NCI-H1930 (cell line): ENCODE measurements around the gene MNAT1.
"Not testable (repeated sequence)": the region's sequence is repeated elsewhere in the genome, so short reads cannot be mapped to it uniquely, and the experiment has no call there.

ENCODE experiments used
- DNase-seq, 2 experiments: peaks; one replicate each; lab custom pipeline; 2025; lab: John Stamatoyannopoulos, UW

MNAT1 gene

GRCh38 chr14:60734465-60735242 is at the start of gene MNAT1:
MNAT1 (plus strand) TSS chr14:60734761; CDS start chr14:60734863, 102 bp downstream.
- peak; percentile 73 to 78 for DNase-seq

GRCh38 chr14:60686865-60687264 is 47.7 kb upstream of the MNAT1 start:
- no peak for DNase-seq

- no peak for DNase-seq
These were observed 43.0 kb upstream of the MNAT1 start for GRCh38 chr14:60691383-60692113.

GRCh38 chr14:60695327-60695726 is 39.2 kb upstream of the MNAT1 start:
- DNase-seq, result no peak

GRCh38 chr14:60700598-60700997 is 34.0 kb upstream of the MNAT1 start:
- DNase-seq, result no peak

GRCh38 chr14:60705100-60705499 is 29.5 kb upstream of the MNAT1 start:
- DNase-seq, result no peak

- no peak for DNase-seq
These were observed 26.7 kb upstream of the MNAT1 start for GRCh38 chr14:60707858-60708257.

GRCh38 chr14:60710494-60710893 is 24.1 kb upstream of the MNAT1 start:
- no peak for DNase-seq

- no peak for DNase-seq
These were observed 21.0 kb upstream of the MNAT1 start for GRCh38 chr14:60713513-60713912.

GRCh38 chr14:60720391-60720790 is 14.2 kb upstream of the MNAT1 start:
- no peak for DNase-seq

GRCh38 chr14:60720962-60721325 is 13.6 kb upstream of the MNAT1 start:
- no peak for DNase-seq

GRCh38 chr14:60721326-60722106 is 13.0 kb upstream of the MNAT1 start:
- no peak for DNase-seq

GRCh38 chr14:60722107-60722356 is 12.5 kb upstream of the MNAT1 start:
- DNase-seq, result no peak

GRCh38 chr14:60722357-60723115 is 12.0 kb upstream of the MNAT1 start:
- DNase-seq, result no peak

- DNase-seq, result peak in 1 of 2 experiments; percentile 14
These were observed 11.2 kb upstream of the MNAT1 start for GRCh38 chr14:60723116-60723906.

GRCh38 chr14:60723907-60724618 is 10.5 kb upstream of the MNAT1 start, which contains the start of gene SIX4:
SIX4 (minus strand) TSS chr14:60724351; CDS start chr14:60724074, 277 bp downstream.
- peak; percentile 79 to 81 for DNase-seq

GRCh38 chr14:60731291-60731690 is 3.3 kb upstream of the MNAT1 start:
- DNase-seq, result not testable (repeated sequence)

- DNase-seq, result no peak
These were observed 1.6 kb upstream of the MNAT1 start for GRCh38 chr14:60732840-60733483.

GRCh38 chr14:60735416-60735815 is 855 bp downstream of the MNAT1 start:
- DNase-seq, result no peak

GRCh38 chr14:60736494-60736893 is 1.9 kb downstream of the MNAT1 start:
- DNase-seq, result no peak
